Spleen (tissue), 11 donors: ENCODE measurements around the gene ARHGAP22. TPM values are rescaled to one million over a fixed set of nuclear protein-coding genes. Genes with fewer than 3 reads are reported as not detected.

Experiments used
- DNase-seq: peaks from one replicate; pipeline ENCODE4 v3.0.0-alpha.2; 2020
- H3K27ac ChIP-seq, 8 donors: fragments of 200-600 bp; sonication (generic) in 7 of 8; 1 replicate in 4 of 8; 2 replicates in 4 of 8; pipeline versions ENCODE4 v1.5.0 to v1.8.0; 2016 to 2021; ENCODE audit warnings: inconsistent platforms in 4 of 8, mild to moderate bottlenecking in 4 of 8, moderate library complexity in 1 of 8
- H3K27me3 ChIP-seq, 7 donors: fragments of 200-600 bp; sonication (generic) in 6 of 7; replicated peaks in 1 of 7; 1 replicate in 4 of 7; 2 replicates in 3 of 7; pipeline versions ENCODE4 v1.5.0 to v1.8.0; 2016 to 2021; ENCODE audit warnings: inconsistent platforms in 3 of 7, mild to moderate bottlenecking in 1 of 7
- H3K36me3 ChIP-seq, 6 donors: fragments of 200-600 bp; sonication (generic) in 5 of 6; 1 replicate in 4 of 6; 2 replicates in 2 of 6; pipeline versions ENCODE4 v1.5.0 to v1.8.0; 2016 to 2021; ENCODE audit warnings: inconsistent platforms in 2 of 6
- H3K4me1 ChIP-seq, 6 donors: fragments of 200-600 bp; sonication (generic) in 5 of 6; 1 replicate in 3 of 6; 2 replicates in 3 of 6; pipeline versions ENCODE4 v1.5.0 to v1.8.0; 2016 to 2021; ENCODE audit warnings: inconsistent platforms in 3 of 6
- H3K4me3 ChIP-seq, 8 donors: fragments of 200-600 bp; sonication (generic) in 7 of 8; 1 replicate in 4 of 8; 2 replicates in 4 of 8; pipeline versions ENCODE4 v1.5.0 to v1.8.0; 2016 to 2021; ENCODE audit warnings: inconsistent platforms in 4 of 8, mild to moderate bottlenecking in 4 of 8, moderate library complexity in 2 of 8
- H3K9me3 ChIP-seq, 8 donors: fragments of 200-600 bp; sonication (generic) in 7 of 8; 1 replicate in 4 of 8; 2 replicates in 4 of 8; pipeline versions ENCODE4 v1.5.0 to v1.8.0; 2016 to 2021; ENCODE audit warnings: inconsistent platforms in 4 of 8
- POLR2A ChIP-seq, 3 donors: fragments of 450-650 bp; IDR thresholded peaks; one replicate each; pipeline ENCODE4 v1.5.1; 2017; ENCODE audit warnings: antibody characterized with exemption in 3 of 3, mild to moderate bottlenecking in 1 of 3
- POLR2AphosphoS5 ChIP-seq, 3 donors: sonication (generic); formaldehyde crosslinking; IDR thresholded peaks; one replicate each; pipeline ENCODE4 v1.5.1; 2017; ENCODE audit warnings: antibody characterized with exemption in 3 of 3
- WGBS, 5 donors: extraction: QIAGEN DNeasy Blood & Tissue Kit in 3 of 5; methylation state at CpG; one replicate each; pipeline versions ENCODE4 v1.1.5 to v1.1.7; 2013 to 2018; 5-methylcytosine and 5-hydroxymethylcytosine counted together
- intact Hi-C: fragments of 100-400 bp; cut with DNase I; formaldehyde crosslinking; loops from one replicate; pipeline ENCODE4 v1.15.0; 2023; ENCODE audit warnings: low total_unique reads
- polyA plus RNA-seq, 3 donors: library from polyadenylated mRNA; stranded (reverse); fragments of 200-250 nt; gene quantifications; one replicate each; pipeline ENCODE4 v1.2.1, GENCODE V29; 2013
- total RNA-seq, 7 donors: library from RNA; depleted of rRNA in 3 of 7; stranded (reverse); fragments of >200 nt in 3 of 7; fragmentation: NEBNext Ultra II Directional in 4 of 7; extraction: Animal tissue kit (Norgen Biotek cat#: 25700) in 4 of 7; gene quantifications; one replicate each; pipeline versions ENCODE4 v1.1.0 to v1.2.1, GENCODE V29; 2016 to 2021
- TF ChIP-seq, protein P1 (sequence below), 11 experiments: fragments of 200-600 bp in 7 of 11; fragments of 450-650 bp in 4 of 11; sonication (generic) in 4 of 11; IDR thresholded peaks in 8 of 11; conservative IDR thresholded peaks in 3 of 11; 1 replicate in 7 of 11; 2 replicates in 4 of 11; pipeline versions ENCODE4 v1.4.0 to v1.8.0; 2016 to 2021; ENCODE audit warnings: antibody characterized with exemption in 11 of 11, inconsistent platforms in 4 of 11, mild to moderate bottlenecking in 1 of 11
- donor health status: healthy with polysubstance abuse.
- donor health status: DM: no; HTN: no; CAD: no; lungs with moderate emphysema.
- donor health status: DM: no; HTN: no; CAD: no.
- donor health status: Bipolar disorder and iron deficiency.
- donor health status: healthy.
- donor health status: DM: no; HTN: no; CAD: no.
- donor health status: DM: yes; HTN: yes; CAD: no.

The ARHGAP22 gene
- total and polyA plus RNA-seq, 10 donors, result 0.56 to 7.5 (median 3.2) TPM

DNA sequence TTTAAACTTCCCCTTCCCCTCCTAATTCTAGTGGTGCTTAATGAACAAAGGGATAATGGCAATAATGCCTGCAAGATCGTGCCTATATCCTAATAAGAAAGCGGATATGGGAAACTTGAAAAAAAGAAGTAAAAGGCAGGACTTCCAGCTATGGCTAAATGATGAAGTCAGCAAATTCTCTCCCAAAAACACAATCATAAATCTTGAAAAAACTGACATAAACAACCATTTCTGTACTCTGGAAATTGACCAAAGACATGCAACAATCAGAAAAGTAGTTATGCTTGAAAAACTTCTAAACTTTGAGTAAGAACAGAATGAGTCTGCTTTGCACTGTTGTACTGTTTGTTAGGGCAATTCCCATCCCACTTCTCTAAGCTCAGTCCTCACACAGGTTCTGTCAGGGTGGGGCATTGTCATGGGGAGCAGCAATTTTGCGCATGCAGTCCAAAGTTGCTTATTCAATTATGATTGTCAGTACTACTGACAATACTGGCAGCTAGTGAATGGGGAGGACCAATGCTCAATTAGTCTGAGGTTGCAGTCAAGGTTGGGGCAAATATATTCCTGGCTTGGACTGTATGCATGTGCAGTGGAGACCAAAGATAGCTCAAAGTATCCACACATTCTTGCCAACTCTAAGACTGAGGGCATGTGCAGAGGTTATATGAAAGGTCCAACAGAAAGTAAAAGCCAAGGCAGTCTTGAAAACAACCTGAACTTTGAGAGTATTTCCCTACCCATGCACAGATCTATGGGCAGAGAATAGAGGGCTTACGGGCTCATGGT lies 34.1 kb upstream of the ARHGAP22 start:
- peaks cover 0 to 28% (median 22%) of the 10 kb centered on the region in 8 donors for H3K9me3 ChIP-seq
- peak overlapping the region in 1 of 8 donors; percentile 17 for H3K27ac ChIP-seq
- intact Hi-C loops, result no loop called here
- 64 to 83% (median 72%) methylated on average over 4 of the region's 4 CpGs for WGBS, 5 donors
- no peak for DNase-seq
- H3K27me3 ChIP-seq, result peaks cover 0 to 21% (median 0%) of the 10 kb centered on the region in 7 donors
- no peak overlapping the region for H3K4me3 ChIP-seq
- H3K36me3 ChIP-seq, result no peaks in the 10 kb centered on the region
- peaks cover 0 to 43% (median 22%) of the 10 kb centered on the region in 6 donors for H3K4me1 ChIP-seq
- TF ChIP-seq POLR2AphosphoS5 (IDR thresholded peaks at IDR 0.05) (no peak), POLR2A (IDR thresholded peaks at IDR 0.05) (no peak)
- TF ChIP-seq, protein P1, sequence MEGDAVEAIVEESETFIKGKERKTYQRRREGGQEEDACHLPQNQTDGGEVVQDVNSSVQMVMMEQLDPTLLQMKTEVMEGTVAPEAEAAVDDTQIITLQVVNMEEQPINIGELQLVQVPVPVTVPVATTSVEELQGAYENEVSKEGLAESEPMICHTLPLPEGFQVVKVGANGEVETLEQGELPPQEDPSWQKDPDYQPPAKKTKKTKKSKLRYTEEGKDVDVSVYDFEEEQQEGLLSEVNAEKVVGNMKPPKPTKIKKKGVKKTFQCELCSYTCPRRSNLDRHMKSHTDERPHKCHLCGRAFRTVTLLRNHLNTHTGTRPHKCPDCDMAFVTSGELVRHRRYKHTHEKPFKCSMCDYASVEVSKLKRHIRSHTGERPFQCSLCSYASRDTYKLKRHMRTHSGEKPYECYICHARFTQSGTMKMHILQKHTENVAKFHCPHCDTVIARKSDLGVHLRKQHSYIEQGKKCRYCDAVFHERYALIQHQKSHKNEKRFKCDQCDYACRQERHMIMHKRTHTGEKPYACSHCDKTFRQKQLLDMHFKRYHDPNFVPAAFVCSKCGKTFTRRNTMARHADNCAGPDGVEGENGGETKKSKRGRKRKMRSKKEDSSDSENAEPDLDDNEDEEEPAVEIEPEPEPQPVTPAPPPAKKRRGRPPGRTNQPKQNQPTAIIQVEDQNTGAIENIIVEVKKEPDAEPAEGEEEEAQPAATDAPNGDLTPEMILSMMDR (IDR thresholded peaks at IDR 0.05 in 8 of 11, conservative IDR thresholded peaks at IDR 0.05 in 3 of 11), result no peak

DNA sequence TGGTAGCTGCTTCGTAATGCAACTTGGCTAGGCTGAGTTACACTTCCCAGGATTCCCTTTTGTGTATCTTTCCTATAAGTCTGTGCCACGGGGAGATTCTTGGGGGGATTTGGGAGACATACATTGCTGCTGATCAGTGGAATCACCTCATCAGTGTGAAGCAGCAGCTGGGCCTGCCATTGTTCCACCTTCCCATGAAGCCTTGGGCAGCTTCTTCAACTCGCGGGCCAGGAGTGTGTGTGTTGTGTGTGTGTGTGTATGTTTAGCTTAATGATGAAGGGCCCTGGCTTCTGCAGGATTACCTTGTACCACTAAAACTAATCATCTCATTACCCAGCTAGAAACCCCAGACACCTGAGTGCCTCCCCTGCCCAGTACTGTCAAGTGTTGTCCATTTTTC lies 33.3 kb upstream of the ARHGAP22 start:
- Histone ChIP-seq H3K27ac (no peak overlapping the region), H3K36me3 (no peaks in the 10 kb centered on the region), H3K4me3 (no peak overlapping the region), H3K27me3 (peaks cover 0 to 21% (median 0%) of the 10 kb centered on the region in 7 donors), H3K4me1 (peaks cover 0 to 51% (median 29%) of the 10 kb centered on the region in 6 donors), H3K9me3 (peaks cover 0 to 25% (median 21%) of the 10 kb centered on the region in 8 donors)
- intact Hi-C loops, result no loop called here
- WGBS, 5 donors, result 90 to 94% (median 90%) methylated on average over 4 of the region's 4 CpGs
- no peak for DNase-seq
- TF ChIP-seq POLR2AphosphoS5 (IDR thresholded peaks at IDR 0.05), result no peak
- no peak for TF ChIP-seq POLR2A (IDR thresholded peaks at IDR 0.05)
- TF ChIP-seq, protein P1 (IDR thresholded peaks at IDR 0.05 in 8 of 11, conservative IDR thresholded peaks at IDR 0.05 in 3 of 11), result no peak

DNA sequence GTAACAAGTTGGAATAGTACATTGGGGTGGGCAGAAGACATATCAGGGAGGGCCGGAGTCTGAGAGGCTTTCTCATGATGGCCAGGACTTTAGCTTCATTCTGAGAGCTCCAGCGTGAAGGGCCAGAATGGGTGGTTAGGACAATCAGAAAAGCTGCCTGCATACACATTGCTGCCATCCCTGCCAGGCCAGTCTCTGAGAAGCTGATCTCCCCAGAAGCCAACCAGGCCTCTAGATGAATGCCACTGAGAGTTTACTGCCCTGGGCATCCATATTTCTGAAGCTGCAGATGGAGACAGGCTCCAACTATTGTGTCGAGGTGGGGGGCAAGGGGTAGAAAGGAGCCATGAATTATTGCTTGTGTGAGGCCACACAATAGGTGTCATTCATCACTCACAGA lies 32.0 kb upstream of the ARHGAP22 start:
- intact Hi-C loops, result no loop called here
- no peak for DNase-seq
- Histone ChIP-seq H3K4me3 (no peak overlapping the region), H3K36me3 (no peaks in the 10 kb centered on the region), H3K27me3 (peaks cover 0 to 21% (median 0%) of the 10 kb centered on the region in 7 donors), H3K4me1 (peaks cover 0 to 55% (median 30%) of the 10 kb centered on the region in 6 donors), H3K9me3 (peaks cover 0 to 22% (median 19%) of the 10 kb centered on the region in 8 donors), H3K27ac (no peak overlapping the region)
- TF ChIP-seq, protein P1 (IDR thresholded peaks at IDR 0.05 in 8 of 11, conservative IDR thresholded peaks at IDR 0.05 in 3 of 11), result no peak
- TF ChIP-seq POLR2A (IDR thresholded peaks at IDR 0.05), result no peak
- no peak for TF ChIP-seq POLR2AphosphoS5 (IDR thresholded peaks at IDR 0.05)
- 75 to 91% (median 78%) methylated on average over 3 of the region's 3 CpGs for WGBS, 5 donors

DNA sequence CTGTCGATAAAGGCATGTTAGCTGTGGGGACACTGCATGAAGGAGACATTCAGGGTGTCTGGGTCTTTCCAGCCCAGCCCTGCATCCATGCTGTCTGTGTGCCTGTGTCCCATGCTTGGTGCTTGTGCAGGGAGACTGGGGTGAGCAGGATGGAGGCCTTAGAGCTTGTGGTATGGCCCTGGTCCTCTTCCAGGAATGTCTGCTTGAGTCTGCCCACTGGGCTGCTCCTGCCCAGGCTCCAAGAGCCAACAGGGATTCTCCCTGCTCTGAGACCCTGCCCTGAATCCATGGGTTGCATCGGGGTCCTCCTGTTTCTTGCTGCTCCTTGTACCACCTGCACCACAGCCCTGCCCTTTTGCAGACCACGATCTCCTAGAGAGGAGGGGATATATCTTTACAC lies 31.4 kb upstream of the ARHGAP22 start:
- Histone ChIP-seq H3K4me1 (peaks cover 0 to 55% (median 30%) of the 10 kb centered on the region in 6 donors), H3K27ac (no peak overlapping the region), H3K27me3 (peaks cover 0 to 21% (median 0%) of the 10 kb centered on the region in 7 donors), H3K4me3 (no peak overlapping the region), H3K36me3 (no peaks in the 10 kb centered on the region), H3K9me3 (peaks cover 0 to 15% (median 12%) of the 10 kb centered on the region in 8 donors)
- 51 to 76% (median 74%) methylated on average over 2 to 3 of the region's 3 CpGs for WGBS, 5 donors
- TF ChIP-seq, protein P1 (IDR thresholded peaks at IDR 0.05 in 8 of 11, conservative IDR thresholded peaks at IDR 0.05 in 3 of 11), result no peak
- TF ChIP-seq POLR2A (IDR thresholded peaks at IDR 0.05) (no peak), POLR2AphosphoS5 (IDR thresholded peaks at IDR 0.05) (no peak)
- intact Hi-C loops, result no loop called here
- no peak for DNase-seq
